HEK293 (cell line): ENCODE results near the gene RIPOR1.

ENCODE experiments used
- CTCF ChIP-seq: fragments of 450-650 bp; formaldehyde crosslinking; IDR thresholded peaks from 2 replicates; pipeline ENCODE4 v1.5.1; 2016; ENCODE audit warnings: missing biosample characterization, missing genetic modification characterization
- YY1 ChIP-seq: fragments of 450-650 bp; formaldehyde crosslinking; IDR thresholded peaks from 2 replicates; pipeline ENCODE4 v1.5.1; 2018; ENCODE audit warnings: missing biosample characterization, missing genetic modification characterization
- ZNF138 ChIP-seq: fragments of 450-650 bp; formaldehyde crosslinking; IDR thresholded peaks from 2 replicates; pipeline ENCODE4 v1.5.1; 2016; ENCODE audit warnings: missing biosample characterization, missing genetic modification characterization, borderline replicate concordance

- TF ChIP-seq CTCF: no peak
- no peak for TF ChIP-seq YY1 (tag by site-specific recombination)
- no peak for TF ChIP-seq ZNF138 (tag by site-specific recombination)
Observed at GRCh38 chr16:67486805-67487204, 41.8 kb upstream of the RIPOR1 start.
